Activated gamma-delta T cell treated with anti-CD3 and anti-CD28 coated beads, Interleukin-2, amount 50 U/mL, for 16 hours (primary cell): ENCODE data around the gene RNU1-2.
"Not testable (repeated sequence)": the region's sequence is repeated elsewhere in the genome, so short reads cannot be mapped to it uniquely, and the experiment has no call there.

Experiments used
- DNase-seq: peaks from one replicate; pipeline ENCODE4 v3.0.0-alpha.2; 2020; ENCODE audit warnings: low read depth

RNU1-2 gene

GRCh38 chr1:16895598-16896315, at the start of gene RNU1-2:
RNU1-2 (plus strand) TSS chr1:16895980.
- DNase-seq: peak; percentile 79

GRCh38 chr1:16856201-16856600, 39.6 kb upstream of the RNU1-2 start:
- not testable (repeated sequence) for DNase-seq

- DNase-seq: not testable (repeated sequence)
Measured at GRCh38 chr1:16859167-16860041, 36.4 kb upstream of the RNU1-2 start.

- DNase-seq: not testable (repeated sequence)
Measured at GRCh38 chr1:16860048-16860447, 35.7 kb upstream of the RNU1-2 start.

- DNase-seq: not testable (repeated sequence)
Measured at GRCh38 chr1:16861832-16862245, 33.9 kb upstream of the RNU1-2 start.

- not testable (repeated sequence) for DNase-seq
Measured at GRCh38 chr1:16862415-16862814, 33.4 kb upstream of the RNU1-2 start.

GRCh38 chr1:16863024-16863423, 32.8 kb upstream of the RNU1-2 start:
- not testable (repeated sequence) for DNase-seq

GRCh38 chr1:16866926-16867707, 28.7 kb upstream of the RNU1-2 start:
- not testable (repeated sequence) for DNase-seq

GRCh38 chr1:16868787-16869186, 27.0 kb upstream of the RNU1-2 start:
- not testable (repeated sequence) for DNase-seq

- not testable (repeated sequence) for DNase-seq
Measured at GRCh38 chr1:16869996-16870395, 25.8 kb upstream of the RNU1-2 start.

- not testable (repeated sequence) for DNase-seq
Measured at GRCh38 chr1:16871171-16871570, 24.6 kb upstream of the RNU1-2 start.

GRCh38 chr1:16872152-16873075, 23.4 kb upstream of the RNU1-2 start:
- DNase-seq: not testable (repeated sequence)

GRCh38 chr1:16873076-16873879, 22.5 kb upstream of the RNU1-2 start:
- DNase-seq: peak; percentile 42

- not testable (repeated sequence) for DNase-seq
Measured at GRCh38 chr1:16874968-16875765, 20.6 kb upstream of the RNU1-2 start.

- not testable (repeated sequence) for DNase-seq
Measured at GRCh38 chr1:16881742-16882141, 14.0 kb upstream of the RNU1-2 start.

GRCh38 chr1:16882986-16883385, 12.8 kb upstream of the RNU1-2 start:
- DNase-seq: no peak

- not testable (repeated sequence) for DNase-seq
Measured at GRCh38 chr1:16884487-16884886, 11.3 kb upstream of the RNU1-2 start.

GRCh38 chr1:16886860-16887605, 8.7 kb upstream of the RNU1-2 start:
- no peak for DNase-seq
